C4-2B (cell line): ENCODE measurements around the gene MALRD1.

Experiments used
- H3K27ac ChIP-seq: fragments of 450-650 bp; 2 replicates; pipeline ENCODE4 v1.5.1; 2017
- CTCF ChIP-seq: fragments of 450-650 bp; conservative IDR thresholded peaks from 2 replicates; pipeline ENCODE4 v1.5.1; 2017; ENCODE audit warnings: mild to moderate bottlenecking
- ZFX ChIP-seq: fragments of 450-650 bp; IDR thresholded peaks from 2 replicates; pipeline ENCODE4 v1.6.1; 2017

MALRD1 gene

DNA sequence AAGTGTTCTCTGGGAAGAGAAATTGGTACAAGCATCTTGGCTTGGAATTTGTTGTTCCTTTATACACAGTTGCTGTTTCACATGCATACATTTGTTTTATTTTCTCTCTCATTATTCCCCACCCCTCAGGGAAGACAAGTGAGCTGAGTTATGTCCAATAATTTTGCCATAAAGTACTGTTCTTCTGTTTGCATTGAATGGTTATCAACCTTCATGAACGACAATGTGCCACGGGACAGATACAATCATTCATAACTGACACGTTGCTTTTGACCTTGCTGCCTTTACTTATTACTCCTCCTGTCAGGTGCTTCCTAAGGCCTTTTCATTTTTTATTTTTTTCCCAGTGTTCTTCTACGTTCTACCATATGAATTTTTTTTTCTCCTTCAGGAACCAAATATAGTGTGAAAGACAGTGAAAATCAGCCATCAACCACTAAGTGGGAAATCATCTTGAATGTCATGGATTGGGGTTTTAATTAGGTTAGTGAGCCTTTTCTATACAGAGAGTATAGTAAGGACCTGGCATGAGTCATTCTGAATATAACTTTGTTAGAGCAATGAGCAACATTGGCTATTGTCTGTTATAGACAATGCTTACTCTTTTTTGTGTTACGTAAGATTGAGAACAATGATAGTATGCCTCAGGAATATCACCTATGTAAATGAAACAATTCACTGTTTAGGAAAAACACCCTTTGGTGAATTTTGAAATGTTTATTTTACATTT is 383.2 kb downstream of the MALRD1 start:
- TF ChIP-seq ZFX (no peak), CTCF (no peak)
- H3K27ac ChIP-seq, result no peak overlapping the region

- no peak overlapping the region for H3K27ac ChIP-seq
- TF ChIP-seq CTCF (no peak), ZFX (no peak)
Observed at GRCh38 chr10:19449860-19450259, 401.3 kb downstream of the MALRD1 start.

GRCh38 chr10:19451356-19451755 is 402.8 kb downstream of the MALRD1 start:
- TF ChIP-seq ZFX (no peak), CTCF (no peak)
- H3K27ac ChIP-seq, result no peak overlapping the region

GRCh38 chr10:19451937-19452336 is 403.3 kb downstream of the MALRD1 start:
- no peak overlapping the region for H3K27ac ChIP-seq

DNA sequence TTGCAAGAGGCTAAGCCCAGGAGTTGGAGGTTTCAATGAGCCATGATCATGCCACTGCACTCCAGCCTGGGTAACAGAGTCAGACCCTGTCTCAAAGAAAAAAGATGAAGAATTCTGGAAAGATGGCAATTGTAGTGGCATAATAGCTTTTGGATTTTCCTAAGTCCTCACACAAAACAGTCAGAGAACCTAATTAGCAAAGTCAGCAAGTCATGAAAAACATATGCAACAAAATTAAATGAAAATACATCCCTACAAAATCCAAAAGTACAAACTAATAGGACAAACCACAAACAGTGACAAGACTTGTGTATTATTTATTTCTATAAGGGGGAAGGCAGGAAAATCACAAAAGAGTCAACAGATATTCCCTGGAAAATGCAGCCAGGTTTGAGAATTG is 405.4 kb downstream of the MALRD1 start:
- no peak for TF ChIP-seq ZFX
- no peak for TF ChIP-seq CTCF
- H3K27ac ChIP-seq, result no peak overlapping the region

More at GRCh38 chr10:19451937-19452336, 403.3 kb downstream of the MALRD1 start:
- TF ChIP-seq ZFX, result no peak
- TF ChIP-seq CTCF, result no peak

DNA sequence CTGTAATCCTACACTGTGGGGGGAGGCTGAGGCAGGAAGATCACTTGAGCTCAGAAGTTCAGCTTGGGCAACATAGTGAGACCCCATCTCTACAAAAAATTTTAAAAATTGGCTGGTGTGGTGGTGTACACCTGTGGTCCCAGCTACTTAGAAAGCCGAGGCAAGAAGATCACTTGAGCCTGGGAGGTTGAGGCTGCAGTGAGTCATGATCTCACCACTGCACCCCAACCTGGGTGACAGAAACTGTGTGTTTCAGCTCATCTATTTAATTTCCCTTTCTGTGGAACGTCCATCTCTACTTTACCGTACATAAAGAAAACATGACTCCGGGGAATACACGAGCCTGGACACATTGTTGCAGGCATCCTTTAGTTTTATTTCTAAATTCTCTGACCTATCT is 413.0 kb downstream of the MALRD1 start:
- no peak overlapping the region for H3K27ac ChIP-seq
- no peak for TF ChIP-seq CTCF
- TF ChIP-seq ZFX, result no peak

- TF ChIP-seq ZFX, result no peak
- no peak for TF ChIP-seq CTCF
- no peak overlapping the region for H3K27ac ChIP-seq
Observed at GRCh38 chr10:19466709-19467108, 418.1 kb downstream of the MALRD1 start.
